ENCODE measurements around the gene MATN1.

Gene MATN1

GRCh38 chr1:30754684-30755171 is 31.3 kb upstream of the MATN1 start:
- Mint-ChIP-seq H3K36me3 (peaks cover 56% of the 10 kb centered on the region), H3K27ac (peak overlapping the region; percentile 96), H3K27me3 (no peaks in the 10 kb centered on the region), H3K4me1 (peaks cover 84% of the 10 kb centered on the region), H3K9me3 (no peaks in the 10 kb centered on the region), H3K4me3 (peak overlapping the region; percentile 98)
- CTCF ChIA-PET, result interaction anchor here (3.8 to 6.2 kb wide), 2 partner anchors 10 to 36 kb away, joined by 23 to 32 read pairs; no protein-coding TSS in a partner anchor
- no peak for DNase-seq

DNA sequence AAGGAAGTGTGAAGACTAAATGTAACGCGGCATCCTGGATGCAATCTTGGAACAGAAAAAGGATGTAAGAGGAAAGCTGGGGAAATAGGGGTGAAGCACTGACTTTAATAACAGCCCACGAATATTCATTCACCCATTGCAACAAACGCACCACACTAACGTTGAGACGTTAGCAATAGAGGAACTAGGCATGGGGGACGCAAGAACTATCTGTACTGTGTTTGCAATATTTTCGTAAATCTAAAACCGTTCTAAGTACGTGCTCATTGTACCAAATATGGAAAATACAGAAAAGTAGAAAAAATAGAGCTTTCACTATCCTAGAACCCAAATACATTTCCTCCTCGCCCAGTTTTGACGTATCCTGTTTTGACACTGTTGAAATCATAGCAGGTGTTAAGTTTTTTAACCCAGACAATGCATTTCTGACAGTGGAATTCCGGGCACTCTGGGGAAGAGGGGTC is 30.3 kb upstream of the MATN1 start:
- Mint-ChIP-seq H3K4me1 (peaks cover 84% of the 10 kb centered on the region), H3K27me3 (no peaks in the 10 kb centered on the region), H3K36me3 (peaks cover 66% of the 10 kb centered on the region), H3K27ac (peak overlapping the region; percentile 96), H3K4me3 (peak overlapping the region; percentile 98), H3K9me3 (no peaks in the 10 kb centered on the region)
- DNase-seq, result no peak
- CTCF ChIA-PET, result interaction anchor here (3.8 to 6.2 kb wide), 2 partner anchors 9 to 35 kb away, joined by 23 to 32 read pairs; no protein-coding TSS in a partner anchor

GRCh38 chr1:30753118-30753517 is 29.7 kb upstream of the MATN1 start:
- Mint-ChIP-seq H3K4me3 (peak overlapping the region; percentile 98), H3K4me1 (peaks cover 84% of the 10 kb centered on the region), H3K36me3 (peaks cover 72% of the 10 kb centered on the region), H3K9me3 (no peaks in the 10 kb centered on the region), H3K27ac (peak overlapping the region; percentile 99), H3K27me3 (no peaks in the 10 kb centered on the region)
- CTCF ChIA-PET, result interaction anchor here (1.5 to 3.8 kb wide), 2 partner anchors 8 to 27 kb away, joined by 5 to 23 read pairs; no protein-coding TSS in a partner anchor
- no peak for DNase-seq

DNA sequence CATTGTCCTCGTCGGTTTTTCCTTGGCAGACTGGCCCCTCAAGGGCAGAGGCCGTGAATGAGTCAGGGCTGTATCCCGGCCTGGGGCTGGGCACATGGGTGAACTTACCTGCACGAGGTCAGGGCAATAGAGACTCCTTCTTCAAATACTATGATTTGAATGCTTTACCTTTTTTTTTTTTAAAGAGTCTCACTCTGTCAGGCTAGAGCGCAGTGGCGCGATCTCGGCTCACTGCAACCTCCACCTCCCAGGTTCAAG is 29.2 kb upstream of the MATN1 start:
- DNase-seq, result no peak
- H3K9me3 Mint-ChIP-seq, result no peaks in the 10 kb centered on the region
- H3K4me3 Mint-ChIP-seq, result peak overlapping the region; percentile 98
- peaks cover 86% of the 10 kb centered on the region for H3K4me1 Mint-ChIP-seq
- CTCF ChIA-PET, result interaction anchor here (0.6 to 5.1 kb wide), 5 partner anchors 8 to 33 kb away, joined by 3 to 31 read pairs (median 4); no protein-coding TSS in a partner anchor
- peak overlapping the region; percentile 99 for H3K27ac Mint-ChIP-seq
- no peaks in the 10 kb centered on the region for H3K27me3 Mint-ChIP-seq
- H3K36me3 Mint-ChIP-seq, result peaks cover 77% of the 10 kb centered on the region

DNA sequence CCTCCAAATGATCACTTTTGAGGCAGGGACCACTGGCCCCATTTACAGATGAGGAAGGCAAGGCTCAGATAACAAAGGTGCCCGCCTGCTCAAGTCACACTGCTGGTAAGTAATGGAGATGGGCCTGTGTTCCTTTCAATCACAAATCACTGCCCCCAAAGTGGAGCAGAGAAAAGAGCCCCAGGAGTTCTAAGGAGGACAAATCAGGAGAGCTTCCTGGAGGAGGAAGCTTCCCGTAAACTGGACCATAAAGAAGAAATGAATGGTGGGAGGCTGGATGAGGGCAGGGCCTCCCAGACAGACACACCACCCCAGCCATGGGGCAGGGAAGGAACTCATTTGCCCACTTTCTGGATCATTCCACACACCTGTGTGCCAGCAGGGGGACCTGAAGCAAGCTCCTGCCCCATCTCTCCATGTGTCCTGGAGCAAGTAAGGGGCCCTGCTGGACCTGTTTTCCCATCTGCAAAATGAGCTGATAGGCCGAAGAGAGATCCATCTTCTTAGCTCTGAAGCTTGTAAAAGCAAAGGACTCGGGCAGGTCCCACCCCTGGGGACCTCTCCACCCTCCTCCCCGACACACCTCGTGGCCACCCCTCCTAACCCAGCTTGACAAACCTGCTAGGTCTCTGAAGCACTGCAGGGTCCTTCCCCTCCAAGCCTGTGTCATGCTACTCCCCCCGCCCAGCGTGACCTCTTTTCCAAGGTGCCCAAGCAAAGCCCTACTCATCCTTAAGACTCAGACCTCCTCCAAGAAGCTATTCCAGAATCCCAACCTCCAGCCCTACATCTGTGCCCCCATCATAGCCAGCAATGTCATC is 28.7 kb upstream of the MATN1 start:
- CTCF ChIA-PET, result interaction anchor here (0.6 to 5.1 kb wide), 5 partner anchors 9 to 33 kb away, joined by 3 to 31 read pairs (median 4); no protein-coding TSS in a partner anchor
- DNase-seq, result no peak
- H3K36me3 Mint-ChIP-seq, result peaks cover 77% of the 10 kb centered on the region
- peak overlapping the region; percentile 98 for H3K4me3 Mint-ChIP-seq
- peaks cover 87% of the 10 kb centered on the region for H3K4me1 Mint-ChIP-seq
- peak overlapping the region; percentile 99 for H3K27ac Mint-ChIP-seq
- no peaks in the 10 kb centered on the region for H3K27me3 Mint-ChIP-seq
- H3K9me3 Mint-ChIP-seq, result no peaks in the 10 kb centered on the region

- Mint-ChIP-seq H3K9me3 (no peaks in the 10 kb centered on the region), H3K27me3 (no peaks in the 10 kb centered on the region), H3K27ac (peak overlapping the region; percentile 99), H3K36me3 (peaks cover 76% of the 10 kb centered on the region), H3K4me3 (peak overlapping the region; percentile 78), H3K4me1 (peaks cover 99% of the 10 kb centered on the region)
- peak; percentile 45 for DNase-seq
- CTCF ChIA-PET, result interaction anchor here (0.8 to 5.1 kb wide), 5 partner anchors 10 to 1837 kb away, joined by 3 to 31 read pairs (median 4); no protein-coding TSS in a partner anchor
Measured at GRCh38 chr1:30750731-30751291, 27.4 kb upstream of the MATN1 start.

DNA sequence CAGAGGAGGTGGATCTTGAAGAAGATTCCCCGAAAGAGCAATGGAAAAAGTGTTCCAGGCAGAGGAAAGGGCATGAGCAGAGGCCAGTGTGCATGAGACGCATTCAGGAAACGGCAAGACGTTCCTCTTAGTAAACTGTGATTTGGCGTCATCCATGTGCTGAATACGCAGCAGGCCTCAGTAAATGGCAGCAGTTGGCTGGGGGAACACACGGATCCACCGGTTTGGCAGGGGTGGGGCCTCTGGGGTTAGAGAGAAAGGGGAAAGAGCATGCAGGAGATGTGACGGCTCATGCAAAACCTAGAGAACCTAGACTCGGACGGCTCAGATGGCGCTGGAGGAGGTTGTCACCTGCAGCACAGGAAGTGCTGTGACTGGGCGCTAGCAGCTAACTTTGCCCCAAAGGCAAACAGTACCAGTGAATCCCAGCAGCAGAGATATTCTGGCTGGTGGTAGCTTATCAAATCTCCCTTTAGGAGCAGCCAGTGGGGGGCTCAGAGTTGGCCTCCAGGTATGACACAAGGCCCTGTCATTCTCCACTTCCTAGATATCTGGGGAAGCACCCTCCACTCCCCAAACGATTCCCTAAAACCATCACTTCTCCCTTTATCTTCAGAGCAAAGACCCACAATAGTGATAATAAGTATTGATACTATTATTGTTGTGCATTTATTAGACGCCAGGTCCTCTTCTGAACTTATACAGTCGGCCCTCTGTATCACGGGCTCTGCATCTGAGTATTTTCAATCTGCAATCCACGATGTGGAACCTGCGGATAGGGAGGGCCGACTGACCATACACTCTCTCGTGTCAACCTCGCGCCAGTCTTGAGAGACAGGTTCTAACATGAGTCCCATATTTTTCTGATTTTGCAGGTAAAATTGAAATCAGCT is 26.6 kb upstream of the MATN1 start:
- Mint-ChIP-seq H3K9me3 (no peaks in the 10 kb centered on the region), H3K4me3 (peak overlapping the region; percentile 78), H3K4me1 (peaks cover 100% of the 10 kb centered on the region), H3K27ac (peak overlapping the region; percentile 99), H3K27me3 (no peaks in the 10 kb centered on the region), H3K36me3 (peaks cover 76% of the 10 kb centered on the region)
- peak; percentile 84 for DNase-seq
- CTCF ChIA-PET, result interaction anchor here (1.0 to 5.1 kb wide), 4 partner anchors 11 to 1836 kb away, joined by 3 to 31 read pairs (median 4); no protein-coding TSS in a partner anchor

DNA sequence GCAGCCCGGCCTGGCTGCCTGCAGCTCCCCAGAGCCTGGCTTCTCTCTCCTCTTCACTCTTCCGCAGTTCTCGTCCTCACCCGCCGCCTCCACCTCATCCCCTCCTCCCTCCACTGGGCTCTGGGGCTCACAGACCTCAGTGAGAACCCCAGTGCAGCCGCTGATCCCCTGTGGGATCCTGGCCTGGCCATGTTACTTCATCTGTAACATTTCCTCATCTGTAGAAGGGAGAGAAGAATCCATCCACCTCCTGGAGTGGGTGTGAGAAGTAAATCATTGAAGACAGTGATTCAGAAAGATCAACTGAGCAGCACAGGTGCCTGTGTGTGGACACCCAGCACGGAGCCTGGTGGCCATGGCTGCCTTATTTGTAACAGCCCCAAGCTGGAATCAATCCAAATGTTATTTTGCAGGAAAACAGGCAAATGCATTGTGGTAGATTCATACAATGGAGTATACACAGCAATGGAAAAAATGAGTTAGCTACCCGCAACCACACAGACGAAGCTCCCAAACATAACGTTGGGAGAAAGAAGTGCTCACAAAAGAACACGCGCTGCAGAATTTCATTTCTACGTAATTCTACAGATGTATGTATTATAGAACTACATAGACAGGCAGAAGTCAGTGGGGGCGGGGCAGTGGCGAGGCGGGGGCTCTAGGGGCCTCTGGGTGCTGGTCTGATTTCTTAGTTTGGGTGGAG is 25.5 kb upstream of the MATN1 start:
- no peaks in the 10 kb centered on the region for H3K9me3 Mint-ChIP-seq
- peak overlapping the region; percentile 99 for H3K27ac Mint-ChIP-seq
- DNase-seq, result peak; percentile 54
- CTCF ChIA-PET, result interaction anchor here (5.1 kb wide), 1 partner anchor 29 kb away, joined by 31 read pairs; no protein-coding TSS in a partner anchor
- peak overlapping the region; percentile 78 for H3K4me3 Mint-ChIP-seq
- H3K27me3 Mint-ChIP-seq, result no peaks in the 10 kb centered on the region
- H3K36me3 Mint-ChIP-seq, result peaks cover 68% of the 10 kb centered on the region
- peaks cover 100% of the 10 kb centered on the region for H3K4me1 Mint-ChIP-seq

DNA sequence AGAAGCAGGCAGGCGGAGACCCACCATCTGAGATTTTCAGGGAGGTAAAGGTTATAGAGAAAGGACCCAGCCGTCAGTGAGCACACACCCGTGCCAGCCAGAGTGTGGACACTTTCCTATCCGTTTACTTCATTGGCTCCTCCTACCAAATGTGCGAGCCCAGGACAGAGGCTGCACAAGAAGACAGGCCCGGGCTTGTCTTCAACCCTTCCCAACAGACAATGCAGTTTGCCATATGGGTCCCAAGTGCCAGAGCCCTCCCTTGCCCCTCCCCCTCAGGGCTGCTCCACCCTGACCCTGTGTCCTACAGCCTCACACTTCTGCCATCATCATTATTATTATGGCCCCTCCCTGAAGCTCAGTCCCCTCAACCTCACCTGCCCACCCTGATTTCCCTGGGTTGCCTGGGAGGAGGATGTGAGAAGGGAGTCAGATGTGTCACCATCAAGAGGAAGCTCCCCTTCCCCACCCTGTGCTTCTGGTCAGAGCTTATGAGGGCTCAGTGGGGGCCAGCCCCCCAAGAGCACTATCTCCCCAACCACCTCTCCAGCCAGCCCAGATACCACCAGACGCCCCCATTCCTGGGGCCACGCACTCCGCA is 24.8 kb upstream of the MATN1 start:
- no peak for DNase-seq
- H3K4me3 Mint-ChIP-seq, result peak overlapping the region; percentile 78
- H3K27me3 Mint-ChIP-seq, result no peaks in the 10 kb centered on the region
- H3K4me1 Mint-ChIP-seq, result peaks cover 100% of the 10 kb centered on the region
- H3K36me3 Mint-ChIP-seq, result peaks cover 65% of the 10 kb centered on the region
- peak overlapping the region; percentile 99 for H3K27ac Mint-ChIP-seq
- CTCF ChIA-PET, result interaction anchor here (2.6 to 5.1 kb wide), 2 partner anchors 10 to 29 kb away, joined by 6 to 31 read pairs; partner anchors contain the start of gene LAPTM5
- no peaks in the 10 kb centered on the region for H3K9me3 Mint-ChIP-seq

DNA sequence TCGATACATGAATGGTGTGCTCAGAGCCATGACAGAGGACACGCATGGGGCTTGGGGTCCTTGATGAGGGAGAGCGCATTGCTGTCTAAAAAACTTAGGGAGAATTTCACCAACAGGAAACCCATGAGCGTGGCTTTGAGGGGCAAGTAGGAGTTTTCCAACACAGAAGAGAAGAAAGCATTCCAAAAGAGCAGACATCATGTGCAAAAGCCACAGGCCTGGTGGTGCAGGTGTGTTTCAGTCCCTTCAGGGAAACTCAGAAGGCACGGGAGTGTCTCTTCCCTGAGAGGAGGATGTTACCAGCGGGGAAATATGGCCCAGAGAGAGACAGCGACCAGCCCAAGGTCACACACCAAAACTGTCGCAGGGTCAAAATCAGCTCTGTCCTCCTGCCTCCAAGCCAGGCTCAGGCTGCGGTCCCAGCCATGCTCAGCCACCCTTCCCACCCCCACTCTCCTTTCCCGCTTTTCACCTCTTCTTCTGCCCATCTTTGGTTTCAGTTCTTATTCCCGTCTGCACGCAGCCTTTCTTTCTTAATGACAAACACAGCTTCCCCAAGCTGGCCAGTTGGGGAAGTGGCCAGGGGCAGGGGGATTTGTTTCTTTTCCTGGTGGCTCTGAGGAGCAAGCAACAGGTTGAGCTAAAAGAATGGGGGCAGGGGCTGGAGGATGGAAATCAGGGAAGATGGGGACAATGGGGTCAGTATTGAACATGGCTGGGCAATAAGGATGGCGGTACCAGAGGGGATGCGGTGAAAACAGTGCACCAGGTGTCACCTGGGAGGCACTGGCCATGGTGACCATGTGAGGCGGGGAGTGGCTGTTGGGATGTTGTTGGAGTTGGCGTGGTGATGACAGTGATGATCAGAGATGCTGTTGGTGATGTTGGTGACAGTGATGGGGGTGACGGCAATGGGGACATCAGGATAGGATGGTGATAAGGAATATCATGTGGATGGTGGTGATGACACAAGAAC is 23.9 kb upstream of the MATN1 start:
- peaks cover 67% of the 10 kb centered on the region for H3K36me3 Mint-ChIP-seq
- peaks cover 100% of the 10 kb centered on the region for H3K4me1 Mint-ChIP-seq
- no peak for DNase-seq
- peak overlapping the region; percentile 78 for H3K4me3 Mint-ChIP-seq
- H3K9me3 Mint-ChIP-seq, result no peaks in the 10 kb centered on the region
- H3K27ac Mint-ChIP-seq, result peak overlapping the region; percentile 99
- CTCF ChIA-PET, result interaction anchor here (2.1 to 7.0 kb wide), 4 partner anchors 11 to 32 kb away, joined by 5 to 78 read pairs (median 18); partner anchors contain the start of genes LAPTM5 and MATN1
- no peaks in the 10 kb centered on the region for H3K27me3 Mint-ChIP-seq

DNA sequence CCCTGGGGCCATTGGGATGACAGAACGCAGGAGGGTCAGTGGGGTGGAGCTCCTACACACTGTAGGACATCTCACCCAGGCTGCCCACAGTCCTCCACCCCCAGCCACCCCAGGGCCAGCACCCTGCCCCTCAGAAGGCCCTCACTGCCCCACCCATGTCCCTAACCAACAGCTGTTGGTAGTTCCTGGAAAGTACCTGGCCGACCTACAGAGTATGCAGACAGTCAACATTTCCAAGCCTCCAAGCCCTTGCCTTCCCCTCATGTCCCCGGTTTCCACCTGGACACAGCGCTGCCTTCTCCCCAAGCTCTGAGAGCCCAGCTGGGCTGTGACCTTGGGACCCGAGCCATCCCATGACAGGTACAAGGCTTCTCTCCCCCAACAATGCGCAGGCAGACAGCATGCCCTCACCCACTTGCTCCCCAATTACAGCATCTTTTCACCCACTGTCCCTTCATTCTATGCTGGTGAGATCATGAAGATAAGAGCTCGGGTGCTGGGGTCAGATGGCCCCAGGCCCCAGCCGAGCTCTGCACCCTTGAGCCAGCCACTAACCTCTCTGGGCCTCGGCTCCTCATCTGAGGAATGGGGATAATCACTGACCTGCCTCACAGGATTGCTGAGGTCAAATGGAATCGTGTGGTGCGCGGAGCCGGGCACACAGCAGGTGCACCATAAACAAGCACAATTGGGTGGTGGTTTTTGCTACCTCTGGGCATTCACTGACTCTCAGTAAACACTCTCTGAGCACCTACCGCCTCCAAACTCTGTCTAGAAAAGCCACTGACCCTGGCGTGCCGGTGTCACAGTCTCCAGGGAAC is 23.0 kb upstream of the MATN1 start:
- Mint-ChIP-seq H3K4me1 (peaks cover 100% of the 10 kb centered on the region), H3K27ac (peak overlapping the region; percentile 99), H3K4me3 (peak overlapping the region; percentile 78), H3K9me3 (no peaks in the 10 kb centered on the region), H3K27me3 (no peaks in the 10 kb centered on the region), H3K36me3 (peaks cover 68% of the 10 kb centered on the region)
- CTCF ChIA-PET, result interaction anchor here (0.9 to 7.0 kb wide), 5 partner anchors 9 to 33 kb away, joined by 5 to 78 read pairs (median 7); partner anchors contain the start of genes LAPTM5 and MATN1
- no peak for DNase-seq
